ENCODE measurements around the gene PRKCA. TPM values are rescaled to one million over a fixed set of nuclear protein-coding genes. Genes with fewer than 3 reads are reported as not detected.

PRKCA gene
- total RNA-seq, 4 donors from 2014 or later, result 9.0 to 76.1 (median 15.1) TPM

DNA sequence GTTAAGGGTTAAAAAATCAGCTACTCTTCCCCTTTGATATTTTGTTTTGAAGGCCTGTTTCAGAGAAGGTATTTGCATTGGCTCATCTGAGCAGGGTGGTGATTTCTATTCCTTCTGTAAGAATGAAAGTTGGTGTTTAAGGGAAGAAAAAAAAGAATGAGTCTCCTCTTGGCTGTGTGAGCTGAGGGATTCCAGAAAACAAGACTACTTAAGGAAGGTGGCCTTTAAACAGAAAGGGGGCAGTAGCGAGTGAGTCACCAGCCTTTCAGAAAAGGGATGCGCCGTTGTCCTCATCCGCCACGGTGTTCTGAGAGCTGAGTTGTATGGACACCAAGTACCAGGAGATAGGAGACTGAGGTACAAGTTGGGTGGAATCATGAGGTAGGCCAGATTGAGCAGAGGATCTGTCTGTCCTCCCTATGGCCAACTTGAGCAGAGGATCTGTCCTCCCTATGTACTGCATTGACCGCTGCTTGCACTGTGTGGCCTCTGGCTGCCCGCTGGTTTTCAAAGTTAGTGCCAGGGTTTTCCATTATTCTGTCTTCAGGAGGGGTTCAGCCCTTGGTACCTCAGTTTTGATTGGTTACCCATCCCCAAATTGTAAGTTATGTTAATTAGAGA is 8.2 kb downstream of the PRKCA start:
- intact Hi-C loops (cut with DNase I; ENCODE audit: low total_unique reads), result no loop called here
- no peak for DNase-seq
- TF ChIP-seq, protein P1, sequence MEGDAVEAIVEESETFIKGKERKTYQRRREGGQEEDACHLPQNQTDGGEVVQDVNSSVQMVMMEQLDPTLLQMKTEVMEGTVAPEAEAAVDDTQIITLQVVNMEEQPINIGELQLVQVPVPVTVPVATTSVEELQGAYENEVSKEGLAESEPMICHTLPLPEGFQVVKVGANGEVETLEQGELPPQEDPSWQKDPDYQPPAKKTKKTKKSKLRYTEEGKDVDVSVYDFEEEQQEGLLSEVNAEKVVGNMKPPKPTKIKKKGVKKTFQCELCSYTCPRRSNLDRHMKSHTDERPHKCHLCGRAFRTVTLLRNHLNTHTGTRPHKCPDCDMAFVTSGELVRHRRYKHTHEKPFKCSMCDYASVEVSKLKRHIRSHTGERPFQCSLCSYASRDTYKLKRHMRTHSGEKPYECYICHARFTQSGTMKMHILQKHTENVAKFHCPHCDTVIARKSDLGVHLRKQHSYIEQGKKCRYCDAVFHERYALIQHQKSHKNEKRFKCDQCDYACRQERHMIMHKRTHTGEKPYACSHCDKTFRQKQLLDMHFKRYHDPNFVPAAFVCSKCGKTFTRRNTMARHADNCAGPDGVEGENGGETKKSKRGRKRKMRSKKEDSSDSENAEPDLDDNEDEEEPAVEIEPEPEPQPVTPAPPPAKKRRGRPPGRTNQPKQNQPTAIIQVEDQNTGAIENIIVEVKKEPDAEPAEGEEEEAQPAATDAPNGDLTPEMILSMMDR (IDR thresholded peaks at IDR 0.05), result no peak
- TF ChIP-seq POLR2A (IDR thresholded peaks at IDR 0.05), result no peak
- no peaks in the 10 kb centered on the region for H3K9me3 ChIP-seq
- H3K27me3 ChIP-seq, result no peaks in the 10 kb centered on the region
- no peaks in the 10 kb centered on the region for H3K36me3 ChIP-seq
- H3K27ac ChIP-seq, result no peak overlapping the region
- peaks cover 0 to 4% of the 10 kb centered on the region in 2 donors for H3K4me1 ChIP-seq
- H3K4me3 ChIP-seq, result no peak overlapping the region

DNA sequence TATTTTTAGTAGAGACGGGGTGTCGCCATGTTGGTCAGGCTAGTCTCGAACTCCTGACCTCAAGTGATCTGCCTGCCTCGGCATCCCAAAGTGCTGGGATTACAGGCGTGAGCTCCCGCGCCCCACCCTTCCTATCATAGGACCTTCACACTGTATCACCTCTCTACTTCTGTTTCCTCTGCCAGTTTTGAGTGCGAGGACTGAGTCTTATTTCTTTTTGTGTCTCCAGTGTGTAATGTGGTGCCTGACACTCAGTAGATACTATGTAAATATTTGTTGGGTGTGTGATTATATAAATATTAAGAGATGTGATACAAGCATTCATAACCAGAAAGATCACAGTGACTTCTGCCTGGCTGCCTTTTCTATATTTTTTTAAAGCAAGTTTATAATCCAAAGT is 10.5 kb downstream of the PRKCA start:
- H3K36me3 ChIP-seq, result no peaks in the 10 kb centered on the region
- no peak for TF ChIP-seq POLR2A (IDR thresholded peaks at IDR 0.05)
- TF ChIP-seq, protein P1 (IDR thresholded peaks at IDR 0.05), result no peak
- H3K4me1 ChIP-seq, result no peaks in the 10 kb centered on the region
- no peak for DNase-seq
- H3K4me3 ChIP-seq, result no peak overlapping the region
- no peaks in the 10 kb centered on the region for H3K27me3 ChIP-seq
- intact Hi-C loops (cut with DNase I; ENCODE audit: low total_unique reads), result no loop called here
- no peak overlapping the region for H3K27ac ChIP-seq
- H3K9me3 ChIP-seq, result no peaks in the 10 kb centered on the region

DNA sequence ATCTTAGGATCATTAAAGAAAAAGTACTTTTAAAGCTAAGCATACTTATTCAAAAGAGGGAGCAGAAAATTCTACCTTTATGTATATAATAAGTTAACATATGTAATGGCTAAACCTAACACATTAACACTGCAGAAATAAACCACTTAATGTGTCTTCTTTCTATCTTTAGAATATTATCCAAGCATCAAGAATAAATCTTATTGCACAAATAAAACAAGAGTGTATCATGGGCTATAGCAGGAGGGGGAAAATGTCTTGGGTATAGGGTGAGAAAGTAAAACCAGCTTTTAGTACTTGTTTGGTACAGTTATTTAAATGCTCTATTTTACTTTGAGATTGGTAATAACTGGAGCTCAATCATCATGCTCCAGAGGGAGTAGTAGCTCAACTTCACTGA is 10.9 kb downstream of the PRKCA start:
- Histone ChIP-seq H3K9me3 (no peaks in the 10 kb centered on the region), H3K27ac (no peak overlapping the region), H3K27me3 (no peaks in the 10 kb centered on the region), H3K4me1 (no peaks in the 10 kb centered on the region), H3K4me3 (no peak overlapping the region), H3K36me3 (no peaks in the 10 kb centered on the region)
- TF ChIP-seq, protein P1 (IDR thresholded peaks at IDR 0.05), result no peak
- no peak for TF ChIP-seq POLR2A (IDR thresholded peaks at IDR 0.05)
- DNase-seq, result no peak
- intact Hi-C loops (cut with DNase I; ENCODE audit: low total_unique reads), result no loop called here

DNA sequence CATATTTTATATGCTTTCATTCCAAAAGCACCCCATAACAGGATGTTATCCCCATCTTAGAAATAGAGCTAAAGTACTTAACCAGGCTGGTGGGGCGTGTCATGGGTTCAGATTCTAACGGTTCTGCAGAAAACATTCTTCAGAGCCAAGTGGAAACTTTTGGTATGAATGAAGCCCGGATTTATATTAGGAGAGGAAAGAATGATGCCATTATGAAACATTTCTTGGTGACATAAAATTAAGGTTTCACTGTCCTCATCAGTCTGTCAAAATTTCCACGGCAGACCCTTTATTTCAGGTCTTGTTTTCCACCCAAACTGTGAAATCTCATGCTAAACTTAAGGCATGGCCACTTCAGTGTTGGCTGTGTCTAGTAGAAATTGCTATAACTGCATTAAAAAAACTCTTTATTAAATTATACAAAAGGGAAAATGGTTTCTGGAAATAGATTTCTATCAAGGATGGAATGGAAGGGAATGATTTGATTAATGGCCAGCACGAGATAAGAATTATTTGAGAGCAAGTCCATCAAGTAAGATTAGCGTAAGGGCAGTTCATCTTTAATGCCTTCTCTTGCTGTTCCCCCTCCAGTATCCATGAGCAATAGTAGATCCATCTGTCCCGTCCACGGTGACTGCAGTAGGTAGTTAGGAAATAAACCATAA is 11.7 kb downstream of the PRKCA start:
- Histone ChIP-seq H3K9me3 (no peaks in the 10 kb centered on the region), H3K27me3 (no peaks in the 10 kb centered on the region), H3K27ac (no peak overlapping the region), H3K4me1 (no peaks in the 10 kb centered on the region), H3K36me3 (no peaks in the 10 kb centered on the region), H3K4me3 (no peak overlapping the region)
- intact Hi-C loops (cut with DNase I; ENCODE audit: low total_unique reads), result no loop called here
- TF ChIP-seq, protein P1 (IDR thresholded peaks at IDR 0.05), result no peak
- no peak for TF ChIP-seq POLR2A (IDR thresholded peaks at IDR 0.05)
- no peak for DNase-seq

DNA sequence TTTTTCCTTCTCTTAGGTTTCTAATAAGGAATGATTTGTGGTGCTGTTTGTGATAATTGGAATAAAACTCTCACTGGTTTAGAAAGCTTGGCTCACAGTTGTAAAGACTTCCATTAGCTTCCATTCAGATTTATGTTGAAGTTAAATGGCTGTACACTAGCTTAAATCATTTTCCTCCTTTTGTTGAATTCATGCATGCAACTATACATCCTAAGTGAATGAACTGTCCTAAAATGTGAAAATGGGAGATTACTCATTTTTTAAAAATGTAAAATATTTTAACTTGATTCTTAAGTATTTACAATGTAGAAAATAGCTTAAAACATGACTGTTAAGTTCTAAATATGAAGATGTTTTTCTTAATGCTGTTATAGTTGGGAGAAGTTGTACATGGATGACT is 15.2 kb downstream of the PRKCA start:
- Histone ChIP-seq H3K4me1 (no peaks in the 10 kb centered on the region), H3K9me3 (peaks cover 0 to 6% of the 10 kb centered on the region in 2 donors), H3K36me3 (no peaks in the 10 kb centered on the region), H3K27me3 (no peaks in the 10 kb centered on the region), H3K4me3 (no peak overlapping the region), H3K27ac (no peak overlapping the region)
- intact Hi-C loops (cut with DNase I; ENCODE audit: low total_unique reads), result no loop called here
- TF ChIP-seq POLR2A (IDR thresholded peaks at IDR 0.05), result no peak
- TF ChIP-seq, protein P1 (IDR thresholded peaks at IDR 0.05), result no peak
- no peak for DNase-seq

Measured in uterus (tissue), 4 donors.